ENCODE measurements around the gene LRRTM3.

GRCh38 chr10:67095531-67095930, 169.7 kb downstream of the LRRTM3 start:
- TF ChIP-seq, protein P1, sequence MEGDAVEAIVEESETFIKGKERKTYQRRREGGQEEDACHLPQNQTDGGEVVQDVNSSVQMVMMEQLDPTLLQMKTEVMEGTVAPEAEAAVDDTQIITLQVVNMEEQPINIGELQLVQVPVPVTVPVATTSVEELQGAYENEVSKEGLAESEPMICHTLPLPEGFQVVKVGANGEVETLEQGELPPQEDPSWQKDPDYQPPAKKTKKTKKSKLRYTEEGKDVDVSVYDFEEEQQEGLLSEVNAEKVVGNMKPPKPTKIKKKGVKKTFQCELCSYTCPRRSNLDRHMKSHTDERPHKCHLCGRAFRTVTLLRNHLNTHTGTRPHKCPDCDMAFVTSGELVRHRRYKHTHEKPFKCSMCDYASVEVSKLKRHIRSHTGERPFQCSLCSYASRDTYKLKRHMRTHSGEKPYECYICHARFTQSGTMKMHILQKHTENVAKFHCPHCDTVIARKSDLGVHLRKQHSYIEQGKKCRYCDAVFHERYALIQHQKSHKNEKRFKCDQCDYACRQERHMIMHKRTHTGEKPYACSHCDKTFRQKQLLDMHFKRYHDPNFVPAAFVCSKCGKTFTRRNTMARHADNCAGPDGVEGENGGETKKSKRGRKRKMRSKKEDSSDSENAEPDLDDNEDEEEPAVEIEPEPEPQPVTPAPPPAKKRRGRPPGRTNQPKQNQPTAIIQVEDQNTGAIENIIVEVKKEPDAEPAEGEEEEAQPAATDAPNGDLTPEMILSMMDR (IDR thresholded peaks at IDR 0.05 in 8 of 11, conservative IDR thresholded peaks at IDR 0.05 in 3 of 11): no peak
- TF ChIP-seq POLR2AphosphoS5 (IDR thresholded peaks at IDR 0.05): no peak

Data from spleen (tissue), 7 donors.